ENCODE data around the gene PLXDC2.
"Not testable (repeated sequence)": the region's sequence is repeated elsewhere in the genome, so short reads cannot be mapped to it uniquely, and the experiment has no call there.

PLXDC2 gene

GRCh38 chr10:19987931-19988330 lies 171.7 kb downstream of the PLXDC2 start:
- no peak for DNase-seq

GRCh38 chr10:19993714-19994315 lies 177.6 kb downstream of the PLXDC2 start:
- no peak for DNase-seq

- DNase-seq = no peak
Measured at GRCh38 chr10:19998482-19998881, 182.2 kb downstream of the PLXDC2 start.

GRCh38 chr10:19999431-19999830 lies 183.2 kb downstream of the PLXDC2 start:
- DNase-seq = no peak

- not testable (repeated sequence) for DNase-seq
Measured at GRCh38 chr10:20002026-20002425, 185.8 kb downstream of the PLXDC2 start.

GRCh38 chr10:20002657-20003056 lies 186.4 kb downstream of the PLXDC2 start:
- no peak for DNase-seq

GRCh38 chr10:20004087-20004523 lies 187.9 kb downstream of the PLXDC2 start:
- no peak for DNase-seq

GRCh38 chr10:20005638-20006037 lies 189.4 kb downstream of the PLXDC2 start:
- no peak for DNase-seq

- DNase-seq = no peak
Measured at GRCh38 chr10:20006169-20006870, 190.1 kb downstream of the PLXDC2 start.

- DNase-seq = no peak
Measured at GRCh38 chr10:20007426-20007825, 191.2 kb downstream of the PLXDC2 start.

- DNase-seq = no peak
Measured at GRCh38 chr10:20013991-20014750, 197.9 kb downstream of the PLXDC2 start.

- no peak for DNase-seq
Measured at GRCh38 chr10:20017961-20018360, 201.7 kb downstream of the PLXDC2 start.

- DNase-seq = no peak
Measured at GRCh38 chr10:20020677-20021076, 204.4 kb downstream of the PLXDC2 start.

GRCh38 chr10:20029523-20029922 lies 213.3 kb downstream of the PLXDC2 start:
- DNase-seq = no peak

GRCh38 chr10:20033476-20033875 lies 217.2 kb downstream of the PLXDC2 start:
- no peak for DNase-seq

- no peak for DNase-seq
Measured at GRCh38 chr10:20034732-20035131, 218.5 kb downstream of the PLXDC2 start.

GRCh38 chr10:20040012-20040411 lies 223.8 kb downstream of the PLXDC2 start:
- DNase-seq = no peak

- DNase-seq = no peak
Measured at GRCh38 chr10:20041931-20042330, 225.7 kb downstream of the PLXDC2 start.

GRCh38 chr10:20045100-20045499 lies 228.9 kb downstream of the PLXDC2 start:
- DNase-seq = not testable (repeated sequence)

- no peak for DNase-seq
Measured at GRCh38 chr10:20048161-20048560, 231.9 kb downstream of the PLXDC2 start.

- DNase-seq = no peak
Measured at GRCh38 chr10:20058135-20058534, 241.9 kb downstream of the PLXDC2 start.

- DNase-seq = no peak
Measured at GRCh38 chr10:20059084-20059835, 243.0 kb downstream of the PLXDC2 start.

GRCh38 chr10:20065814-20066213 lies 249.6 kb downstream of the PLXDC2 start:
- no peak for DNase-seq

All from NCI-H2171 (cell line).